Liver (tissue), 3 donors: ENCODE measurements around the gene NDOR1.

Experiments
- CTCF ChIP-seq: fragments of 150-350 bp; IDR thresholded peaks from 2 replicates; pipeline ENCODE4 v1.5.1; 2017; ENCODE audit warnings: improper control_type of control experiment, low read depth, low read length; ENCODE audit not compliant: missing input control
- RAD21 ChIP-seq, 2 donors: IDR thresholded peaks; 2 replicates each; pipeline ENCODE4 v1.6.1; 2016; ENCODE audit warnings: antibody characterized with exemption in 2 of 2, mild to moderate bottlenecking in 2 of 2
- RXRA ChIP-seq, 2 donors: IDR thresholded peaks; 2 replicates each; pipeline ENCODE4 v1.6.1; 2017 to 2018; ENCODE audit warnings: antibody characterized with exemption in 2 of 2, mild to moderate bottlenecking in 1 of 2
- TAF1 ChIP-seq: conservative IDR thresholded peaks from 2 replicates; pipeline ENCODE4 v1.6.1; 2016; ENCODE audit warnings: antibody characterized with exemption, mild to moderate bottlenecking
- donor health status: healthy.
- donor health status: healthy.

- no peak for TF ChIP-seq CTCF
- no peak for TF ChIP-seq RAD21 (IDR thresholded peaks at IDR 0.05)
- TF ChIP-seq RXRA (IDR thresholded peaks at IDR 0.05) = no peak
- no peak for TF ChIP-seq TAF1
Measured at GRCh38 chr9:137236936-137237421, 31.5 kb downstream of the NDOR1 start.
